Measurements from ENCODE around the gene KSR1. TPM values are rescaled to one million over a fixed set of nuclear protein-coding genes. Genes with fewer than 3 reads are reported as not detected.
"Not testable (repeated sequence)": the region's sequence is repeated elsewhere in the genome, so short reads cannot be mapped to it uniquely, and the experiment has no call there.

Gene KSR1
- total RNA-seq, 2 donors from 2014 or later, result 13.9 to 16.5 TPM

DNA sequence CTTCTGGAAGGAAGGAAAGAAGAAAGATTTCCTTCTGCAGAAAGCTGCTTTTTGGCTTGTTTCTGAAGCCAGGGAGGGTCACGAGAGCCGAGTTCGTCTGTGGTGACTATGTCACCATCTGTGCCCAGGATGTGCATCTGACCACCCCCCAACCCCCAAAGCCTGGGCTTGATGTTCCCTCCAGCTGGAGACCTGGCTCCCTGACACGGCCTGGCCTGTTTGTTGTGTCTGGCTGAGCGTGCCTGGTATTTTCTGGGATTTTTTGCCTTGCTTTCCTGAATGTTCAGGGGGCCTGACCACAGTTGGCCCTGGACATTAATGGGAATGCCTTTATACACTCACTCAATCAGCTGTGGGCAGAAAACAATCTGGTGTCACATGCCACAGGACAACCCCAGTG is 213.6 kb downstream of the KSR1 start:
- Histone ChIP-seq H3K27ac (no peak overlapping the region), H3K27me3 (no peaks in the 10 kb centered on the region), H3K4me3 (no peak overlapping the region), H3K9me3 (no peaks in the 10 kb centered on the region), H3K4me1 (no peaks in the 10 kb centered on the region), H3K9ac (ENCODE audit: low read depth in 2 of 2, low read length in 2 of 2) (no peak overlapping the region), H3K36me3 (no peaks in the 10 kb centered on the region)
- TF ChIP-seq, protein P1, sequence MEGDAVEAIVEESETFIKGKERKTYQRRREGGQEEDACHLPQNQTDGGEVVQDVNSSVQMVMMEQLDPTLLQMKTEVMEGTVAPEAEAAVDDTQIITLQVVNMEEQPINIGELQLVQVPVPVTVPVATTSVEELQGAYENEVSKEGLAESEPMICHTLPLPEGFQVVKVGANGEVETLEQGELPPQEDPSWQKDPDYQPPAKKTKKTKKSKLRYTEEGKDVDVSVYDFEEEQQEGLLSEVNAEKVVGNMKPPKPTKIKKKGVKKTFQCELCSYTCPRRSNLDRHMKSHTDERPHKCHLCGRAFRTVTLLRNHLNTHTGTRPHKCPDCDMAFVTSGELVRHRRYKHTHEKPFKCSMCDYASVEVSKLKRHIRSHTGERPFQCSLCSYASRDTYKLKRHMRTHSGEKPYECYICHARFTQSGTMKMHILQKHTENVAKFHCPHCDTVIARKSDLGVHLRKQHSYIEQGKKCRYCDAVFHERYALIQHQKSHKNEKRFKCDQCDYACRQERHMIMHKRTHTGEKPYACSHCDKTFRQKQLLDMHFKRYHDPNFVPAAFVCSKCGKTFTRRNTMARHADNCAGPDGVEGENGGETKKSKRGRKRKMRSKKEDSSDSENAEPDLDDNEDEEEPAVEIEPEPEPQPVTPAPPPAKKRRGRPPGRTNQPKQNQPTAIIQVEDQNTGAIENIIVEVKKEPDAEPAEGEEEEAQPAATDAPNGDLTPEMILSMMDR (IDR thresholded peaks at IDR 0.05), result no peak
- intact Hi-C loops (cut with DNase I), result no loop called here
- DNase-seq, result no peak

DNA sequence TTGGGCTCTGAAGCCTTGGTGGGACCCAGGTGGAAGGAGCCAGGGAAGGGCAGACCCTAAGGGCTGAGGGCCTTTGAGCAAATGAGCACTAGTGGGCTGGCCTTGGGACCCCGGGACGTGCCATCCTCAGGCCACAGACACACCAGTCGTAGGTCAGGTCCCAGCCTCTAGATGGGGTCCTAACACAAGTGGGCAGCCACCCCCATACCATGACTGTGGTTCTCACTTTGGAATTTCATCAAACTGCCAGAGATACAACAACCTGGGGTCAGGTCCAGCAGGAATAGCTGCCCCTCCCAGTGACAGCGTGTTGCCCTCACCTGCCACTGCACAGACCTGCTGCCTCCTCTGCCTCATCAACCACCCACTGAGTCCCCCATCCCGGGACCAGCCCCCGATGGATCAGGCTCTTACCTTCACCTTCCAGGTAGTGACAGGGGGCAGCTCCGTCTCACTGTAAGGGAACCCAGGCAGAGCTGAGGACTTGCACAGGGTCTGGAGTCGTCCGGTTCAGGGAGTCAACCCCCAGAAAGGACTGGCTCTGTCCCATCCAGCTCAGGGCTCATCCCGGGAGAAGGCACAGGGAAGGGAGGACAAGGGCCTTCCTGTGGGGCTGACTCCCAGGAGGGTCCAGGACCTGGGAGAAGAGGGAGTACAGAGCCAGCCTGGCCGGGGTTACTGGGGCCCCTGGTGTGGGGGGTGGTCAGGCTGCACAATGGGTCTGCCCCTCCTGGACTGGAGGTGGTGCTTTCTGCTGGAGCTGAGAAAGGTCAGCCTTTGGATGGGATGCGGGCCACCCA is 214.7 kb downstream of the KSR1 start:
- Histone ChIP-seq H3K9me3 (no peaks in the 10 kb centered on the region), H3K4me1 (no peaks in the 10 kb centered on the region), H3K27ac (no peak overlapping the region), H3K27me3 (no peaks in the 10 kb centered on the region), H3K36me3 (no peaks in the 10 kb centered on the region), H3K4me3 (no peak overlapping the region), H3K9ac (ENCODE audit: low read depth in 2 of 2, low read length in 2 of 2) (no peak overlapping the region)
- TF ChIP-seq, protein P1 (IDR thresholded peaks at IDR 0.05), result no peak
- intact Hi-C loops (cut with DNase I), result no loop called here
- DNase-seq, result no peak

DNA sequence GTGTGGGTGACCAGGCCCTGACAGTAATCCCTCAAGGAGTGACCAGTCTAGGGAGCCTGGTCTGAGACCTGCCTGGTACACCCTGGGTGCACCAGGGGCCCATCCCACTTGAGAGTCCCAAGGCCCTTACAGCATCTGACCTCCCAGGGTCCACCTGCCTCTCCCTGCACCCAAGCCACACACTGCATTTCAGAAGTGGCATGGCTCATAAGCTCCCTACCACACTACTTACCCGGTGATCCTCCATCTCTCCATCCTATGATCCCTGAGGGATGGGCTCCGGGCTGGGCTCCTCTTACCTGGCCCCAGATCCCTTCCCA is 215.3 kb downstream of the KSR1 start:
- H3K27me3 ChIP-seq, result no peaks in the 10 kb centered on the region
- H3K4me1 ChIP-seq, result no peaks in the 10 kb centered on the region
- DNase-seq, result no peak
- H3K27ac ChIP-seq, result no peak overlapping the region
- H3K36me3 ChIP-seq, result no peaks in the 10 kb centered on the region
- no peaks in the 10 kb centered on the region for H3K9me3 ChIP-seq
- H3K9ac ChIP-seq (ENCODE audit: low read depth in 2 of 2, low read length in 2 of 2), result no peak overlapping the region
- H3K4me3 ChIP-seq, result no peak overlapping the region
- intact Hi-C loops (cut with DNase I), result no loop called here
- TF ChIP-seq, protein P1 (IDR thresholded peaks at IDR 0.05), result no peak

DNA sequence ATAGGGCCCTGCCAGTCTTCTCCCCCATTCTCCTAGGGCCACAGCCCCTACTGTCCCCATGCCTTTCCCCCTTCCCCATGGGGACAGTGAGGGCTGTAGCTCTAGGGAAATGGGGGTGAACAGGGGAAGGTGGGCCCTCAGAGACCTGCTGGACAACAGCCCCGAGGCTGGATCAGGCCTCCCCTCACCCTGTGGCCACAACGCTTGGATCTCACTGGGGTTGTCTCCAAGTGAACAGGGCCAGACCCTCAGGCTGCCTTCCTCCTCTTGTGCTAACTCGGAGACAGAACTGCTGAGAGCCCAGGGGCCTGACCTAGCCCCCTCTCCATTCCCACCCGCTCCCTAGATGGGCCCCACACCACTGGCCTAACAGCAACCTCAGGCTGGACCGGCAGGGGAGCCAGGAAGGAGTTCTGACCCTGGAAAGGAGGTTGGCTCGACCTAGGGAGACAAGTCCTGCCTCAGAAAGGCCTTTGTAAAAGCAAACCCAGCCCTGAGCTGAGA is 215.8 kb downstream of the KSR1 start:
- H3K4me1 ChIP-seq; H3K9me3 ChIP-seq; H3K4me3 ChIP-seq; H3K27me3 ChIP-seq; H3K27ac ChIP-seq; H3K36me3 ChIP-seq; intact Hi-C loops (cut with DNase I); DNase-seq; H3K9ac ChIP-seq (ENCODE audit: low read depth in 2 of 2, low read length in 2 of 2): not testable (repeated sequence)

DNA sequence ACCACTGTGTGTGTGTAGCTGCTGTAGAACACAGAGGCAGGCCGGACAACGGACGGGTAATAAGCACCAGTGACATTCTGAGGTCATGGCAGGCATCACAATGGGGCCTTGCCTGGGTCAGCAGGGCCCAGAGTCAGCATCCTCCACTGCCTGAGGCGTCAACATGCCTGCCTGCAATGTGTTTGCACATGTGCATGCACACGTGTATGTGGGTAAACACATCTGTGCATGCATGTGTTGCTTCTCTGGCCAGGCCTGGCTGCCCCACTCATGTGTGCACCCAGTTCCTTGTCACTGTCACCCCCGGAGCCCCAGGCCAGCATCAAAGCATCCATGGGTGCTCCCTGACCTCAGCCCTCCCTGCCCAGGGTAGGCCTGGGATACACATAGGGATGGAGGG is 218.1 kb downstream of the KSR1 start:
- H3K9ac ChIP-seq (ENCODE audit: low read depth in 2 of 2, low read length in 2 of 2), result no peak overlapping the region
- no peaks in the 10 kb centered on the region for H3K36me3 ChIP-seq
- no peaks in the 10 kb centered on the region for H3K9me3 ChIP-seq
- no peak for DNase-seq
- H3K27ac ChIP-seq, result no peak overlapping the region
- intact Hi-C loops (cut with DNase I), result no loop called here
- TF ChIP-seq, protein P1 (IDR thresholded peaks at IDR 0.05), result no peak
- H3K4me3 ChIP-seq, result no peak overlapping the region
- H3K27me3 ChIP-seq, result no peaks in the 10 kb centered on the region
- no peaks in the 10 kb centered on the region for H3K4me1 ChIP-seq

Other genes starting within 250 kb of the KSR1 start
- 100 to 1,000 TPM in 1 of 2 donors, 10 to 100 TPM in 1; 94.2 to 150 TPM for gene WSB1, start 162.3 kb upstream of the KSR1 start, total RNA-seq
- 100 to 1,000 TPM; 370 to 444 TPM for gene LGALS9, start 174.7 kb downstream of the KSR1 start, total RNA-seq